SU-DHL-6 (cell line): ENCODE measurements around the gene STARD6.
A peak's percentile ranks its signal among the peaks of the same experiment; 100 is the strongest.

Experiments used
- H2AFZ ChIP-seq: fragments of 200-600 bp; sonication (generic); 2 replicates; pipeline ENCODE4 v1.6.1; 2014; ENCODE audit warnings: low read depth, mild to moderate bottlenecking, moderate library complexity, mixed read lengths, antibody characterized with exemption, low read length; ENCODE audit not compliant: severe bottlenecking
- H3F3A ChIP-seq: fragments of 200-600 bp; shearing (Covaris generic); 2 replicates; pipeline ENCODE4 v1.6.0; 2016; ENCODE audit warnings: antibody characterized with exemption, mild to moderate bottlenecking; ENCODE audit not compliant: insufficient read depth
- H3K27ac ChIP-seq: fragments of 200-600 bp; sonication (generic); 2 replicates; pipeline ENCODE4 v1.5.1; 2016; ENCODE audit warnings: low read depth, mild to moderate bottlenecking, low read length, moderate library complexity, mixed read lengths
- H3K27me3 ChIP-seq: fragments of 200-600 bp; sonication (generic), shearing (Covaris generic); 2 replicates; pipeline ENCODE4 v1.6.0; 2014; ENCODE audit warnings: mild to moderate bottlenecking, low read length
- H3K36me3 ChIP-seq: fragments of 200-600 bp; sonication (generic); 2 replicates; pipeline ENCODE4 v1.6.1; 2014; ENCODE audit warnings: mild to moderate bottlenecking, low read length, mixed read lengths
- H3K4me2 ChIP-seq: fragments of 300-600, 200-600 bp; shearing (Covaris generic), sonication (generic); 2 replicates; pipeline ENCODE4 v1.6.0; 2014; ENCODE audit warnings: low read length, low read depth, mild to moderate bottlenecking; ENCODE audit not compliant: poor library complexity, severe bottlenecking
- H3K4me3 ChIP-seq: fragments of 200-600 bp; sonication (generic); 2 replicates; pipeline ENCODE4 v1.5.1; 2014; ENCODE audit warnings: antibody characterized with exemption, low read length, mild to moderate bottlenecking, mixed read lengths; ENCODE audit not compliant: insufficient read depth, poor library complexity, severe bottlenecking
- H3K79me2 ChIP-seq: fragments of 200-600 bp; sonication (generic); 2 replicates; pipeline ENCODE4 v1.6.1; 2014; ENCODE audit warnings: mild to moderate bottlenecking, low read length, moderate library complexity; ENCODE audit not compliant: insufficient read depth
- H3K9ac ChIP-seq: fragments of 200-600 bp; sonication (generic); 2 replicates; pipeline ENCODE4 v1.7.0; 2014; ENCODE audit warnings: mild to moderate bottlenecking, low read length
- H3K9me2 ChIP-seq: fragments of 200-600 bp; sonication (generic); replicated peaks from 2 replicates; pipeline ENCODE4 v1.6.1; 2014; ENCODE audit warnings: low read length; ENCODE audit not compliant: insufficient read depth
- H3K9me3 ChIP-seq: fragments of 200-600 bp; sonication (generic); 2 replicates; pipeline ENCODE4 v1.6.1; 2014; ENCODE audit warnings: low read length, mixed read lengths; ENCODE audit not compliant: insufficient read depth
- H4K20me1 ChIP-seq: fragments of 200-600 bp; sonication (generic); 2 replicates; pipeline ENCODE4 v1.6.1; 2014; ENCODE audit warnings: low read depth, mild to moderate bottlenecking, antibody characterized with exemption, low read length, moderate library complexity, mixed read lengths
- EZH2phosphoT487 ChIP-seq: fragments of 200-600 bp; sonication (generic), shearing (Covaris generic); conservative IDR thresholded peaks from 2 replicates; pipeline ENCODE4 v1.6.1; 2018; ENCODE audit warnings: mild to moderate bottlenecking, antibody characterized with exemption, low read length, moderate library complexity, mixed read lengths
- TF ChIP-seq, protein P1 (sequence below): fragments of 200-600 bp; sonication (generic); IDR thresholded peaks from one replicate; pipeline ENCODE4 v1.5.1; 2017; ENCODE audit warnings: antibody characterized with exemption, mild to moderate bottlenecking, low read length, moderate library complexity; ENCODE audit not compliant: insufficient read depth, poor library complexity, severe bottlenecking

Gene STARD6, protein sequence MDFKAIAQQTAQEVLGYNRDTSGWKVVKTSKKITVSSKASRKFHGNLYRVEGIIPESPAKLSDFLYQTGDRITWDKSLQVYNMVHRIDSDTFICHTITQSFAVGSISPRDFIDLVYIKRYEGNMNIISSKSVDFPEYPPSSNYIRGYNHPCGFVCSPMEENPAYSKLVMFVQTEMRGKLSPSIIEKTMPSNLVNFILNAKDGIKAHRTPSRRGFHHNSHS

GRCh38 chr18:54357660-54358494 lies at the start of gene STARD6, which contains the start of gene C18orf54:
Gene STARD6, minus strand, starts transcription at chr18:54357858. Its CDS starts 3,285 bp downstream, at chr18:54354573.
Gene C18orf54, plus strand, starts transcription at chr18:54357906. Its CDS starts 2,667 bp downstream, at chr18:54360573.
- no peaks in the 10 kb centered on the region for H3K9me3 ChIP-seq
- H3K36me3 ChIP-seq = peaks cover 24% of the 10 kb centered on the region
- H3K27ac ChIP-seq = peak within 1 kb of the TSS; percentile 60
- no peaks in the 10 kb centered on the region for H3K27me3 ChIP-seq
- H3K4me3 ChIP-seq = peak within 1 kb of the TSS; percentile 89
- TF ChIP-seq EZH2phosphoT487 = no peak
- TF ChIP-seq, protein P1, sequence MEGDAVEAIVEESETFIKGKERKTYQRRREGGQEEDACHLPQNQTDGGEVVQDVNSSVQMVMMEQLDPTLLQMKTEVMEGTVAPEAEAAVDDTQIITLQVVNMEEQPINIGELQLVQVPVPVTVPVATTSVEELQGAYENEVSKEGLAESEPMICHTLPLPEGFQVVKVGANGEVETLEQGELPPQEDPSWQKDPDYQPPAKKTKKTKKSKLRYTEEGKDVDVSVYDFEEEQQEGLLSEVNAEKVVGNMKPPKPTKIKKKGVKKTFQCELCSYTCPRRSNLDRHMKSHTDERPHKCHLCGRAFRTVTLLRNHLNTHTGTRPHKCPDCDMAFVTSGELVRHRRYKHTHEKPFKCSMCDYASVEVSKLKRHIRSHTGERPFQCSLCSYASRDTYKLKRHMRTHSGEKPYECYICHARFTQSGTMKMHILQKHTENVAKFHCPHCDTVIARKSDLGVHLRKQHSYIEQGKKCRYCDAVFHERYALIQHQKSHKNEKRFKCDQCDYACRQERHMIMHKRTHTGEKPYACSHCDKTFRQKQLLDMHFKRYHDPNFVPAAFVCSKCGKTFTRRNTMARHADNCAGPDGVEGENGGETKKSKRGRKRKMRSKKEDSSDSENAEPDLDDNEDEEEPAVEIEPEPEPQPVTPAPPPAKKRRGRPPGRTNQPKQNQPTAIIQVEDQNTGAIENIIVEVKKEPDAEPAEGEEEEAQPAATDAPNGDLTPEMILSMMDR = peak; percentile 68
- H4K20me1 ChIP-seq = no peaks in the 10 kb centered on the region
- H3K9me2 ChIP-seq = no peaks in the 10 kb centered on the region
- peak within 1 kb of the TSS; percentile 89 for H3K9ac ChIP-seq
- H2AFZ ChIP-seq = peak within 1 kb of the TSS; percentile 100
- H3K79me2 ChIP-seq = peaks cover 4% of the 10 kb centered on the region; the same call in 1 of the 2 replicates
- peaks cover 24% of the 10 kb centered on the region; the same call in 1 of the 2 replicates for H3F3A ChIP-seq
- H3K4me2 ChIP-seq = peak within 1 kb of the TSS; percentile 75

GRCh38 chr18:54405290-54405689 lies 47.6 kb upstream of the STARD6 start:
- Histone ChIP-seq H3K36me3 (no peaks in the 10 kb centered on the region), H3K9me3 (no peaks in the 10 kb centered on the region), H4K20me1 (no peaks in the 10 kb centered on the region), H3K9me2 (no peaks in the 10 kb centered on the region; the same call in 1 of the 2 replicates), H3K4me3 (no peak overlapping the region), H3K27ac (no peak overlapping the region), H3K9ac (no peak overlapping the region), H3K27me3 (no peaks in the 10 kb centered on the region), H3K79me2 (no peaks in the 10 kb centered on the region), H3K4me2 (no peak overlapping the region), H2AFZ (no peak overlapping the region), H3F3A (no peaks in the 10 kb centered on the region)
- TF ChIP-seq, protein P1 = no peak
- no peak for TF ChIP-seq EZH2phosphoT487

DNA sequence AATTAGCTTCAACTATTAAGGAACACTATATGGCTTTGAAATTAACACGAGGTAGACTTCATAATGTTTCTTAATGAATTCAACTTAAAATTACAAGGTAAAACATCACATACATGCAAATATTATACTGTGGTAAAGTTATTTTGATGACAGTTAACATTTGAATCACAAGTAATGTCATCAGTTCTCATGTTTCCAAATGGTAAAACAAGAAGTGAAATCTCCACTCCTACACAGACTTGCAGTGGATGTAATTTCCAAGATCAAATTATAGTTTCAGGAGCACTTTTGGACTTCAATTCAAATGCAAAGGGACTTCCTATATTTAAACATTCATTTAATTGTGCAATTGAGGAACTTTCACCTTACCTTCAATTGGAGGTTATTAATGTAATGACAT lies 39.1 kb upstream of the STARD6 start:
- Histone ChIP-seq H2AFZ (no peak overlapping the region), H3K9ac (no peak overlapping the region), H3K4me3 (no peak overlapping the region), H4K20me1 (no peaks in the 10 kb centered on the region), H3K9me3 (no peaks in the 10 kb centered on the region), H3K27ac (no peak overlapping the region), H3F3A (no peaks in the 10 kb centered on the region), H3K9me2 (no peaks in the 10 kb centered on the region), H3K79me2 (no peaks in the 10 kb centered on the region), H3K36me3 (no peaks in the 10 kb centered on the region), H3K4me2 (no peak overlapping the region), H3K27me3 (no peaks in the 10 kb centered on the region)
- no peak for TF ChIP-seq EZH2phosphoT487
- TF ChIP-seq, protein P1 = no peak
